Fibroblast of the aortic adventitia (primary cell): Measurements from ENCODE around the gene AQR. TPM values are rescaled to one million over a fixed set of nuclear protein-coding genes. Genes with fewer than 3 reads are reported as not detected.

Source experiments
- DNase-seq: peaks from one replicate; pipeline ENCODE4 v3.0.0-alpha.2; 2010; ENCODE audit warnings: low read depth
- H3K4me3 ChIP-seq: 2 replicates; pipeline ENCODE4 v1.5.1; 2011; ENCODE audit warnings: low read depth, mild to moderate bottlenecking, control low read depth, low read length, moderate library complexity
- total RNA-seq: library from RNA; depleted of rRNA; stranded (reverse); fragments of >200 nt; gene quantifications from 2 replicates; pipeline ENCODE4 v1.2.3, GENCODE V29; 2012; ENCODE audit warnings: low replicate concordance
- TF ChIP-seq, protein P1 (sequence below): IDR thresholded peaks from 2 replicates; pipeline ENCODE4 v1.5.1; 2011; ENCODE audit warnings: mild to moderate bottlenecking, low read length, control low read depth, inconsistent platforms; ENCODE audit not compliant: insufficient read depth

Gene AQR
- total RNA-seq, 1 donor, result 34.6 TPM

DNA sequence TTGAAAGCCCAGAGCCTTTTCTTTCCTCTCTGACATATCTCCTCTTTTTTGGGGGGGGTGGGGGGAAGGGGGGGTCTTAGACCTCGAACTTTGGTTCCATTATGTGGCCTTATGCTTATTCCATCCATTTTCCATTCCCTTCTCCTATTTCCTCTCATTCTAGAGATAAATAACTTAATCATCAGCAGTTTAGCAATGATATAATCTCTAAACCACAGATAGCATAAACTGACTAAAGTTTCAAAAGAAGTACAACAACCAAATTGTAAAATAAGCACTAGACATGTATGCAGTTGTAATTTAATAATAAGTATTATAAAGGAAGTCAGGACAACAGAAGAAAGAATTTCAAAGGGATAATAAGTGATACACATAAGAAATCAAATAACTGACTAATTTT, 64.5 kb downstream of the AQR start:
- H3K4me3 ChIP-seq, result no peak overlapping the region
- TF ChIP-seq, protein P1, sequence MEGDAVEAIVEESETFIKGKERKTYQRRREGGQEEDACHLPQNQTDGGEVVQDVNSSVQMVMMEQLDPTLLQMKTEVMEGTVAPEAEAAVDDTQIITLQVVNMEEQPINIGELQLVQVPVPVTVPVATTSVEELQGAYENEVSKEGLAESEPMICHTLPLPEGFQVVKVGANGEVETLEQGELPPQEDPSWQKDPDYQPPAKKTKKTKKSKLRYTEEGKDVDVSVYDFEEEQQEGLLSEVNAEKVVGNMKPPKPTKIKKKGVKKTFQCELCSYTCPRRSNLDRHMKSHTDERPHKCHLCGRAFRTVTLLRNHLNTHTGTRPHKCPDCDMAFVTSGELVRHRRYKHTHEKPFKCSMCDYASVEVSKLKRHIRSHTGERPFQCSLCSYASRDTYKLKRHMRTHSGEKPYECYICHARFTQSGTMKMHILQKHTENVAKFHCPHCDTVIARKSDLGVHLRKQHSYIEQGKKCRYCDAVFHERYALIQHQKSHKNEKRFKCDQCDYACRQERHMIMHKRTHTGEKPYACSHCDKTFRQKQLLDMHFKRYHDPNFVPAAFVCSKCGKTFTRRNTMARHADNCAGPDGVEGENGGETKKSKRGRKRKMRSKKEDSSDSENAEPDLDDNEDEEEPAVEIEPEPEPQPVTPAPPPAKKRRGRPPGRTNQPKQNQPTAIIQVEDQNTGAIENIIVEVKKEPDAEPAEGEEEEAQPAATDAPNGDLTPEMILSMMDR, result no peak
- DNase-seq, result no peak

- TF ChIP-seq, protein P1, result no peak
- DNase-seq, result no peak
- no peak overlapping the region for H3K4me3 ChIP-seq
Observed at GRCh38 chr15:34904527-34904926, 65.0 kb downstream of the AQR start.

GRCh38 chr15:34900748-34901147, 68.8 kb downstream of the AQR start:
- TF ChIP-seq, protein P1, result no peak
- DNase-seq, result no peak
- H3K4me3 ChIP-seq, result no peak overlapping the region

GRCh38 chr15:34896183-34896582, 73.4 kb downstream of the AQR start:
- no peak overlapping the region for H3K4me3 ChIP-seq
- no peak for DNase-seq
- TF ChIP-seq, protein P1, result no peak

DNA sequence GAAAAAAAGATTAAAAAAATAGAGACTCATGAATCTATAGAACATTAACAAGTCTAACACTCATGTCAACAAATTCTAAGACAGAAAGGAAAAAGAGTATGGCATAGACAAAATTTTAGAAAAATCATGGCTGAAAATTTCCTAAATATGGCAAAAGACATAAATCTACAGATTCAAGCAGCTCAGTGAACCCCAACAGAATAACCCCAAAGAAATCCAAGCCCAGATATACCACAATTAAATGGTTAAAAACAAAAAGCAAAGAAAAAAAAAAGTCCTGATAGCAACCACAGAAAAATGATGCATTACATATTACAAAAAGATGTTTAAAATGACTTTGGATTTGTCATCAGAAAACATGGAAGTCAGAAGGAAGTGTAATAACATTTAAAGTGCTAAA, 75.6 kb downstream of the AQR start:
- no peak overlapping the region for H3K4me3 ChIP-seq
- no peak for DNase-seq
- TF ChIP-seq, protein P1, result no peak

GRCh38 chr15:34892963-34893591, 76.5 kb downstream of the AQR start:
- DNase-seq, result no peak
- TF ChIP-seq, protein P1, result no peak
- H3K4me3 ChIP-seq, result no peak overlapping the region

DNA sequence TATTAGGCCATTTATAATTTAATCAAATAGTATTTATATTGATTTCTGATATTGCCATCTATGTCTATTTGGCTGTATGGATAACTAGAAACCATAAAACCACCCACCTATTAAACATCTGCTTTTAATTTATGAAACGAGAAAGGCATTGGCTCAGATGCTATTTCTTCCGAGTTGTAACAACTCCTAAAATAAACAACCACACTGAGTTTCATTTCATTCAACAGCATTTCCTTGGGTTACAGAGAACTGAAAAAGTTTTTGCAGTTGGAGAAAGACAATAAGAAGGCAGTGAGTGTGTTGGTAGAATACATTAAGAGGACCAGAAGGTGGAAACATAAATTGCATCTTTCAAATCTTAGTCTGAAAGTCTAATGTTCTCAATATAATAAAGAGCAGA, 79.1 kb downstream of the AQR start:
- no peak overlapping the region for H3K4me3 ChIP-seq
- DNase-seq, result peak; percentile 10
- TF ChIP-seq, protein P1, result no peak
